ENCODE data around the gene INS. TPM values are rescaled to one million over a fixed set of nuclear protein-coding genes. Genes with fewer than 3 reads are reported as not detected.

INS gene
- total RNA-seq, 6 experiments from 2014 or later: not detected

GRCh38 chr11:2200536-2200935 is 39.5 kb upstream of the INS start:
- H3K27ac Mint-ChIP-seq: no peak overlapping the region
- TF ChIP-seq CTCF (IDR thresholded peaks at IDR 0.05): no peak
- H3K27me3 Mint-ChIP-seq (ENCODE audit: insufficient read depth): peaks cover 16% of the 10 kb centered on the region
- no peaks in the 10 kb centered on the region for H3K4me1 Mint-ChIP-seq (ENCODE audit: low read depth)
- no peak for DNase-seq
- no peaks in the 10 kb centered on the region for H3K36me3 Mint-ChIP-seq (ENCODE audit: low read depth)
- H3K9me3 Mint-ChIP-seq: no peaks in the 10 kb centered on the region
- no peak overlapping the region for H3K4me3 Mint-ChIP-seq

GRCh38 chr11:2199466-2200341 is 38.7 kb upstream of the INS start:
- Mint-ChIP-seq H3K27ac (no peak overlapping the region), H3K27me3 (ENCODE audit: insufficient read depth) (peaks cover 16% of the 10 kb centered on the region), H3K4me1 (ENCODE audit: low read depth) (no peaks in the 10 kb centered on the region), H3K36me3 (ENCODE audit: low read depth) (no peaks in the 10 kb centered on the region), H3K4me3 (no peak overlapping the region), H3K9me3 (no peaks in the 10 kb centered on the region)
- no peak for TF ChIP-seq CTCF (IDR thresholded peaks at IDR 0.05)
- DNase-seq: no peak

GRCh38 chr11:2198621-2199365 is 37.8 kb upstream of the INS start:
- H3K27ac Mint-ChIP-seq: no peak overlapping the region
- no peak for DNase-seq
- H3K4me3 Mint-ChIP-seq: no peak overlapping the region
- H3K9me3 Mint-ChIP-seq: no peaks in the 10 kb centered on the region
- H3K4me1 Mint-ChIP-seq (ENCODE audit: low read depth): no peaks in the 10 kb centered on the region
- no peaks in the 10 kb centered on the region for H3K36me3 Mint-ChIP-seq (ENCODE audit: low read depth)
- no peak for TF ChIP-seq CTCF (IDR thresholded peaks at IDR 0.05)
- H3K27me3 Mint-ChIP-seq (ENCODE audit: insufficient read depth): peaks cover 16% of the 10 kb centered on the region

- H3K4me3 Mint-ChIP-seq: no peak overlapping the region
- H3K36me3 Mint-ChIP-seq (ENCODE audit: low read depth): no peaks in the 10 kb centered on the region
- DNase-seq: no peak
- H3K4me1 Mint-ChIP-seq (ENCODE audit: low read depth): no peaks in the 10 kb centered on the region
- peaks cover 16% of the 10 kb centered on the region for H3K27me3 Mint-ChIP-seq (ENCODE audit: insufficient read depth)
- H3K9me3 Mint-ChIP-seq: no peaks in the 10 kb centered on the region
- TF ChIP-seq CTCF (IDR thresholded peaks at IDR 0.05): no peak
- no peak overlapping the region for H3K27ac Mint-ChIP-seq
Measured at GRCh38 chr11:2197771-2198520, 36.9 kb upstream of the INS start.

GRCh38 chr11:2196970-2197770 is 36.2 kb upstream of the INS start:
- no peaks in the 10 kb centered on the region for H3K4me1 Mint-ChIP-seq (ENCODE audit: low read depth)
- no peak overlapping the region for H3K4me3 Mint-ChIP-seq
- DNase-seq: peak; percentile 47
- no peak overlapping the region for H3K27ac Mint-ChIP-seq
- no peaks in the 10 kb centered on the region for H3K9me3 Mint-ChIP-seq
- no peaks in the 10 kb centered on the region for H3K36me3 Mint-ChIP-seq (ENCODE audit: low read depth)
- TF ChIP-seq CTCF (IDR thresholded peaks at IDR 0.05): peak; percentile 82
- H3K27me3 Mint-ChIP-seq (ENCODE audit: insufficient read depth): peaks cover 16% of the 10 kb centered on the region

Measured in HFFc6 (cell line).